Activated naive CD4-positive, alpha-beta T cell treated with anti-CD3 and anti-CD28 coated beads, Interleukin-2, amount 50 U/mL, for 24 hours (primary cell): ENCODE results near the gene CYLD.

Experiments
- H3K27ac Mint-ChIP-seq: one replicate; pipeline ENCODE4 v1.8.0; 2021; ENCODE audit warnings: mild to moderate bottlenecking, mixed read lengths
- H3K27me3 Mint-ChIP-seq: one replicate; pipeline ENCODE4 v1.8.0; 2021; ENCODE audit warnings: mixed read lengths
- H3K36me3 Mint-ChIP-seq: one replicate; pipeline ENCODE4 v1.8.0; 2021; ENCODE audit warnings: mixed read lengths
- H3K4me1 Mint-ChIP-seq: one replicate; pipeline ENCODE4 v1.8.0; 2021; ENCODE audit warnings: mixed read lengths
- H3K4me3 Mint-ChIP-seq: one replicate; pipeline ENCODE4 v1.8.0; 2021; ENCODE audit warnings: mild to moderate bottlenecking, mixed read lengths
- H3K9me3 Mint-ChIP-seq: one replicate; pipeline ENCODE4 v1.8.0; 2021; ENCODE audit warnings: mixed read lengths

The CYLD gene

DNA sequence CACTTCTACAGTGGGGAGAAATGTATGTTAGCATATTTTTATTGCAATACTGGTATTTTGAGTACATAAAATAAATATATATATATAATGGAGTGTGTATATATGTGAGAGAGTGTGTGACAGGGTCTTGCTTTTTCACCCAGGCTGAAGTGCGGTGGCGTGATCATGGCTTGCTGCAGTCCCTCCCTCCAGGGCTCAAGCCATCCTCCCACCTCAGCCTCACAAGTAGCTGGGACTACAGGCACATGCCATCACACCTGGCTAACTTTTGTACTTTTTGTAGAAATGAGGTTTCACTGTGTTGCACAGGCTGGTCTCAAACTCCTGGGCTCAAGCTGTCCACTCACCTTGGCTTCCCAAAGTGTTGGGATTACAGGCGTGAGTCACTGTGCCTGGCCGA is 4.1 kb downstream of the CYLD start:
- Mint-ChIP-seq H3K9me3 (no peaks in the 10 kb centered on the region), H3K36me3 (peaks cover 15% of the 10 kb centered on the region), H3K4me3 (peak overlapping the region; percentile 93), H3K27me3 (no peaks in the 10 kb centered on the region), H3K4me1 (peaks cover 71% of the 10 kb centered on the region), H3K27ac (peak overlapping the region; percentile 89)

DNA sequence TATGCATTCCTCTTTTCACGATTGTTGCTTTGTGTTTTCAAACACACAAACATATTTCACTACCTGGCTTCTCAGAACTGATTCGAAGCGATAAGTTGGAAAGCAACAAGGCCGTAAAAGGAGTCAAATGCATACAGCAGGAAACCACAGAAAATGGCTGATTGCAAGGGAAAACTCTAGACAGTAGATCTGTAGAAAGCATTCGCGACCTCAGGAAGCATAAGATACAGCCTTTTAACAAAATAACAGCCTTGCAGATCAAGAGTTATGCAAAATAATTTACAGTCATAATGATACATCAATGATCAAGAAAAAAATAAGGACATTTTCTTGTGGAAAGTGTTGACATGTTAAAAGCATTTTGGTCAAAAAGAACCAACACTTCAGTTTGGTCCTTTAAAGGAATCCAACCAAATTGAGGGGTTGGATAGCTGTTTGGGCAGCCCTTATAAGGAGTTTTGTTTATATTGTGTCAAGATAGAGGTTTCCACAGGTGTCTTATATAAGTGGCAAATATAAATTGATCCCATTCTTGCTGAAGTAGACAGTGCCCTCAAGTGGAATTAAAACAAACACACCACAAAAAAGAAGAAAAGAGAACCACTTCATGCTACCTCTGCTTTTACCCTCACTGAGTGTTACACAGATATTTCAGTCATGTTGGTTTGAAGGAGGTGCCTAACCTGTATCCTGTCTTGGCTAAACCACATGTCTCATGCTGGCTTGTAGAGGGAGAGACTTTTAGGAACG is 5.5 kb downstream of the CYLD start:
- H3K36me3 Mint-ChIP-seq, result peaks cover 15% of the 10 kb centered on the region

DNA sequence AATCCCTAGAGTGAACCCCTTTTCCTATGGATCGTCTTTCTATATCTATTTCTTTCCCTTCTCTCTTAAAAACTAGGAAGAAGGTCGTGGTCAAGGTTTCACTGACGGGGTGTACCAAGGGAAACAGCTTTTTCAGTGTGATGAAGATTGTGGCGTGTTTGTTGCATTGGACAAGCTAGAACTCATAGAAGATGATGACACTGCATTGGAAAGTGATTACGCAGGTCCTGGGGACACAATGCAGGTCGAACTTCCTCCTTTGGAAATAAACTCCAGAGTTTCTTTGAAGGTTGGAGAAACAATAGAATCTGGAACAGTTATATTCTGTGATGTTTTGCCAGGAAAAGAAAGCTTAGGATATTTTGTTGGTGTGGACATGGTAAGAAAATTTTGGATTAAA is 9.6 kb downstream of the CYLD start:
- peak overlapping the region; percentile 42 for H3K4me3 Mint-ChIP-seq
- no peaks in the 10 kb centered on the region for H3K9me3 Mint-ChIP-seq
- peaks cover 79% of the 10 kb centered on the region for H3K4me1 Mint-ChIP-seq
- H3K36me3 Mint-ChIP-seq, result peaks cover 25% of the 10 kb centered on the region
- no peaks in the 10 kb centered on the region for H3K27me3 Mint-ChIP-seq
- peak overlapping the region; percentile 84 for H3K27ac Mint-ChIP-seq

More for the DNA sequence above, 5.5 kb downstream of the CYLD start:
- H3K4me1 Mint-ChIP-seq, result peaks cover 76% of the 10 kb centered on the region
- H3K27ac Mint-ChIP-seq, result peak overlapping the region; percentile 97
- H3K4me3 Mint-ChIP-seq, result peak overlapping the region; percentile 82
- H3K9me3 Mint-ChIP-seq, result no peaks in the 10 kb centered on the region
- no peaks in the 10 kb centered on the region for H3K27me3 Mint-ChIP-seq

DNA sequence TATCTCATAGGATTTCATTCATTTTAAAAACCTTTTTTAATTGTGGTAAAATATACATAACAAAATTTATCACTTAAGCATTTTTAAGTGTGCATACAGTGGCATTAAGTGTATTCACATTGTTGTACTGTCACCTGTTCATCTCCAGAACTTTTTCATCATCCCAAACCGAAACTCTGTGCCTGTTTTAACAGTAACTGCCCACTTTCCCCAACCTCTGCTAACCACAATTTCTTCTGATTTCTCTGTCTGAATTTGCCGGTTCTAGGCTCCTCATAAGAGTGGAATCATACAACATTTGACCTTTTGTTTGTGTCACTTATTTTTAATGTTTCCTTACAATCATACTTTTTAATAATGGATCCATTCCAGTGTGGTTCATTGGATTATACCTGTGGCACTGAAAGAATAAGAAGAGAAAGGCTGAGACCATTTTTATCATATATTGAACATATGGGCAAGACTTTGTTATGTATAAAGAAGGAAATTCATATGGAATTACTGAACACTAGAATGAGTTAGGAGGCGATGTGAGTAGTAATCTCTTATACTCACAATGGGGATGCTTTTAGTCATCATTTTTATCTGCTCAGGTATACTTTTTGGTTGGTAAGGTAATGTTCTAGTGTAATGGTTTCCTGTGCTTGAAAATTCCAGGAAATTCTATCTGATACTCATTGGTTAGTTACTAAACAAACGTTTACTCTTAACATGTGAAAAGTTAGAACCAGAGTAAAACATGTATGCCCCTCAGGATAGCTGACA is 10.8 kb downstream of the CYLD start:
- H3K9me3 Mint-ChIP-seq, result no peaks in the 10 kb centered on the region
- peak overlapping the region; percentile 86 for H3K27ac Mint-ChIP-seq
- H3K4me1 Mint-ChIP-seq, result peaks cover 78% of the 10 kb centered on the region
- H3K4me3 Mint-ChIP-seq, result peak overlapping the region; percentile 62
- H3K36me3 Mint-ChIP-seq, result peaks cover 22% of the 10 kb centered on the region
- no peaks in the 10 kb centered on the region for H3K27me3 Mint-ChIP-seq

DNA sequence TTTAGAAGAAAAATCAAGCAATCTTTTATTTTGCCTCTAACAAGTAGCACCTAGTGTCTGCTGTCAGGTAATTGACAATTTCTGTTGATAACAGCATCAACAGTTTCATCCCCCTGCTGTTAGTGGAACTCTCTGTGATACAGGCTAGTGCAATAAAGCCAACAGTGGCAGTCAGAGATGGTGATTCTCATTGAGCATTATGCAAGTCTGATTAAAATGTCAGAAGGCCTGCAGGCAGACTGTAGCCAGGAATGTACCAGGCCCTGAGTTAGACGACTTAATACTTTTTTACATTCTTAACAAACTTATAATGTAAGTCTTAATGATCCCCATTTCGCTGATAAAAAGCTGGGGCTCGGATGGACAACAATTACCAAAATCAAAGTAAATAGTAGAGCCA is 14.6 kb downstream of the CYLD start:
- H3K36me3 Mint-ChIP-seq, result peaks cover 24% of the 10 kb centered on the region
- peaks cover 83% of the 10 kb centered on the region for H3K4me1 Mint-ChIP-seq
- H3K4me3 Mint-ChIP-seq, result peak overlapping the region; percentile 1
- H3K27ac Mint-ChIP-seq, result no peak overlapping the region
- no peaks in the 10 kb centered on the region for H3K27me3 Mint-ChIP-seq
- H3K9me3 Mint-ChIP-seq, result no peaks in the 10 kb centered on the region

DNA sequence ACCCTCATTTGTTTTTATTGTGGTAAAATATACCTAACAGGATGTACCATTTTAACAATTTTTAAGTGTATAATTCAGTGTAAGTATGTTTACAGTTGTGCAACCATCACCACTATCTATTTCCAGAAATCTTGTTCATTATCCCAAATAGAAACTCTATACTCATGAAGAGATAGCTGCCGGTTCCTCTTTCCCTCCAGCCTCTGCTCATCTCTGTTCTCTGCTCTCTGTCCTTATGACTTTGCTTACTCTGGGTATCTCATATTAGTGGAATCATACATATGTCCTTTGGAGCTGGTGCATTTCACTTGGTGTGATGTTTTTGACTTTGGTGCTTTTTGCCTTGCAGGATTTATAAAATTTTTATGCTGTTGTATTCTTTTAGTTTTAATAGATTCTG is 19.4 kb downstream of the CYLD start:
- H3K27ac Mint-ChIP-seq, result peak overlapping the region; percentile 72
- H3K36me3 Mint-ChIP-seq, result peaks cover 31% of the 10 kb centered on the region
- no peaks in the 10 kb centered on the region for H3K9me3 Mint-ChIP-seq
- H3K27me3 Mint-ChIP-seq, result no peaks in the 10 kb centered on the region
- H3K4me1 Mint-ChIP-seq, result peaks cover 87% of the 10 kb centered on the region
- peak overlapping the region; percentile 24 for H3K4me3 Mint-ChIP-seq

DNA sequence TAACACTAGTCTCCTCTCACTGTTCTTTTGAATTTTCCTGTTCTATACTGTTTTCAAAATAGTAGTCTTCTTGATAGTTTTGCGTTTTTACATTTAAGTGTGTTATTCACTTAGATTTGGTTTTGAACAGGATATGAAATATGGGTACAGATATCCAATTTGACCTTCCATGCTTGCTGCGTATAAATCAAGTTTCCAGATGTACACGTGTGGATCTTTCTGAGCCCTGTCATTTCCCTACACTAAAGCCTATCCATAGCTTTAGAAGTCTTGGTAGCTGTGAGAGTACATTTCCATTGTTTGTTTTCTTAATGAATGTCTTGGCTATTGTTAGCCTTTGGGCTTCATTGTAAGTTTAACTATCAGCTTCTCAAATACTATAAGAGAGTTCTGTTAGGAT is 20.4 kb downstream of the CYLD start:
- H3K27ac Mint-ChIP-seq, result peak overlapping the region; percentile 89
- H3K4me1 Mint-ChIP-seq, result peaks cover 88% of the 10 kb centered on the region
- H3K9me3 Mint-ChIP-seq, result no peaks in the 10 kb centered on the region
- H3K36me3 Mint-ChIP-seq, result peaks cover 39% of the 10 kb centered on the region
- H3K27me3 Mint-ChIP-seq, result no peaks in the 10 kb centered on the region
- peak overlapping the region; percentile 67 for H3K4me3 Mint-ChIP-seq

DNA sequence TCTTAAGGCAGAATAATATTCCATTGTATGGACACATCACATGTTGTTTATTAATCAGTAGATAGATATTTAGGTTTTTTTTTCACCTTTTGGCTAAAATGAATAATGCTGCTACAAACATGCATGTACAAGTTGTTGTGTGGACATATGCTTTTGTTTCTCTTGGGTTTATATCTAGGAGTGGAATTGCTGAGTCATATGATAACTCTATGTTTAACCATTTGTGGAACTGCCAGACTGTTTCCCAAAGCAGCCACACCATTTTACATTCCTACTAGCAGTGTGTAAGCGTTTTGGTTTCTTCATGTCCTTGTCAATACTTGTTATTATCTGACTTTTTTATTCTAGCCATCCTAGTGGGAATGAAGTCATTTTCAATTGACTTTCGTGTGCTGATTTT is 21.3 kb downstream of the CYLD start:
- Mint-ChIP-seq H3K36me3 (peaks cover 38% of the 10 kb centered on the region), H3K27me3 (no peaks in the 10 kb centered on the region), H3K27ac (peak overlapping the region; percentile 4), H3K4me1 (peaks cover 92% of the 10 kb centered on the region), H3K4me3 (peak overlapping the region; percentile 43), H3K9me3 (no peaks in the 10 kb centered on the region)

DNA sequence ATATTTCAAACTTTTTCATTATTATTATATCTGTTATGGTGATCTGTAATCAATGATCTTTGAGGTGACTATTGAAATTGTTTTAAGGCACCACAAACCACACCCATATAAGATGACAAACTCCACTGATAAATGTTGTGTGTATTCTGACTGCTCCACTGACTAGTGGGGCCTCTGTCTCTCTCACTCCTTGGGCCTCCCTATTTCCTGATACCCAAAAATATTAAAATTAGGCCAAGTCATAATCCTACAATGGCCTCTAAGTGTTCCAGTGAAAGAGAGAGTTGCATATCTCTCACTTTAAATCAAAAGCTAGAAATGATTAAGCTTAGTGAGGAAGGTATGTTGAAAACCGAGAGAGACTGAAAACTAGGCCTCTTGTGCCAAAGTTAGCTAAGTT is 23.4 kb downstream of the CYLD start:
- peak overlapping the region; percentile 93 for H3K27ac Mint-ChIP-seq
- peak overlapping the region; percentile 69 for H3K4me3 Mint-ChIP-seq
- peaks cover 96% of the 10 kb centered on the region for H3K4me1 Mint-ChIP-seq
- peaks cover 46% of the 10 kb centered on the region for H3K36me3 Mint-ChIP-seq
- H3K9me3 Mint-ChIP-seq, result no peaks in the 10 kb centered on the region
- H3K27me3 Mint-ChIP-seq, result no peaks in the 10 kb centered on the region

DNA sequence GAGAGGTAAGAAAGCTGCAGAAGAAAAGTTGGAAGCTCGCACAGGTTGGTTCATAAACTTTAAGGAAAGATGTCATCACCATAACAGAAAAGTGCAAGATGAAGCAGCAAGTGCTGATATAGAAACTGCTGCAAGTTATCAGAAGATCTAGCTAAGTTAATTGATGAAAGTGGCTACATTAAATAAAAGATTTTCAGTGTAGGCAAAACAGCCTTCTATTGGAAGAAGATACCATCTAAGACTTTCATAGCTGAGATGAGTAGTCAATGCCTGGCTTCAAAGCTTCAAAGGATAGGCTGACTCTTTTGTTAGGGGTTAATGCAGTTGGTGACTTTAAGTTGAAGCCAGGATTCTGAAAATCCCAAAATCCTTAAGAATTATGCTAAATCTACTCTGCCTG is 24.0 kb downstream of the CYLD start:
- peaks cover 95% of the 10 kb centered on the region for H3K4me1 Mint-ChIP-seq
- peak overlapping the region; percentile 69 for H3K4me3 Mint-ChIP-seq
- H3K27me3 Mint-ChIP-seq, result no peaks in the 10 kb centered on the region
- H3K9me3 Mint-ChIP-seq, result no peaks in the 10 kb centered on the region
- peaks cover 47% of the 10 kb centered on the region for H3K36me3 Mint-ChIP-seq
- H3K27ac Mint-ChIP-seq, result peak overlapping the region; percentile 93

DNA sequence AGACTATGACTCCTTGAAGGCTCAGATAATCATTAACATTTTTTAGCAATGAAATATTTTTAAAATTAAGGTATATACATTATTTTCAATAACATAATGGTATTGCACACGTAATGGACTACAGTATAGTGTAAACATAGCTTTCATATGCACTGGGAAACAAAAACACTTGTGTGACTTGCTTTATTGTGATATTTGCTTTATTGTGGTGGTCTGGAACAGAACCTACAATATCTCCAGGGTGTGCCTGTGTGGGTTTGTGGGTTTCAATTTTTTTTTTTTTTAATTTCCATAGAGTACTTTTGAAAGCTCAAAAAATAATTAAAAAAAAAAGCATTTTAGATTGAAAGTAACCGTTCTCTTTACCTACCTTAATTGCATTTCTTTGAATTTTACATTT is 25.3 kb downstream of the CYLD start:
- Mint-ChIP-seq H3K27me3 (no peaks in the 10 kb centered on the region), H3K4me1 (peaks cover 95% of the 10 kb centered on the region), H3K4me3 (peak overlapping the region; percentile 62), H3K27ac (peak overlapping the region; percentile 71), H3K36me3 (peaks cover 49% of the 10 kb centered on the region), H3K9me3 (no peaks in the 10 kb centered on the region)

DNA sequence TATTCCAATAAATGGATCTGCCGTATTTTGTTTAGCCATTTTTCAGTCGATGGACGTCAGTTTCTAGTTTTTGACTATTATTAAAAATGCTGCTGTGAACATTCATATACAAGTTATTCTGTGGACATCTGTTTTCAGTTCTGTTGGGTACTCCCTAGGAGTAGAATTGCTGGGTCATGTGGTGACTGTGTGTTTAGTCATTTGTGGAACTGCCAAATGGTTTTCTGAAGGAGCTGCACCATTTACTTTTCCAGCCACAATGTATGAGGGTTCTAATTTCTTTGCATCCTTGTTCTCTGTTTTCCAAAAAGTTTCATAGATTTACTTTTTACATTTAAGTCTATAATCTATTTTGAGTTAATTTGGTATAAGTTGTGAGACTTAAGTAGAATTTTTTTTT is 29.5 kb downstream of the CYLD start:
- H3K27me3 Mint-ChIP-seq, result no peaks in the 10 kb centered on the region
- H3K36me3 Mint-ChIP-seq, result peaks cover 37% of the 10 kb centered on the region
- peak overlapping the region; percentile 15 for H3K4me3 Mint-ChIP-seq
- no peak overlapping the region for H3K27ac Mint-ChIP-seq
- H3K9me3 Mint-ChIP-seq, result no peaks in the 10 kb centered on the region
- peaks cover 88% of the 10 kb centered on the region for H3K4me1 Mint-ChIP-seq

DNA sequence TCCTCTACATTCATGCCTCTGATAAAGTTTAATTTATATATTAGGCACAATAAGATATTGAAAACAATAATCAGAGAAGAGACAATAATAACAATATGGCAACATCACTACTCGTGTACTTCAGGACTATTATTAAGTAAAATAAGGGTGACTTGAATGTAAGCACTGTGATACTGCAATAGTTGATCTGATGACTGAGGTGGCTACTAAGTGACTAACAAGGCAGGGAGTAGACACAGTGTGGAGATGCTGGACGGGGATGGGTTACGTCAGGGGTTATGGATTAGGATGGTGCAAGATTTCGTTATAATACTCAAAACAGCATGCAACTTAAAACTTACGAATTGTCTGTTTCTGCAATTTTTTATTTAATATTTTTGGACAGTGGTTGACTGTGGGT is 32.5 kb downstream of the CYLD start:
- H3K9me3 Mint-ChIP-seq, result no peaks in the 10 kb centered on the region
- H3K27ac Mint-ChIP-seq, result peak overlapping the region; percentile 79
- no peaks in the 10 kb centered on the region for H3K27me3 Mint-ChIP-seq
- no peak overlapping the region for H3K4me3 Mint-ChIP-seq
- H3K36me3 Mint-ChIP-seq, result peaks cover 33% of the 10 kb centered on the region
- peaks cover 73% of the 10 kb centered on the region for H3K4me1 Mint-ChIP-seq

DNA sequence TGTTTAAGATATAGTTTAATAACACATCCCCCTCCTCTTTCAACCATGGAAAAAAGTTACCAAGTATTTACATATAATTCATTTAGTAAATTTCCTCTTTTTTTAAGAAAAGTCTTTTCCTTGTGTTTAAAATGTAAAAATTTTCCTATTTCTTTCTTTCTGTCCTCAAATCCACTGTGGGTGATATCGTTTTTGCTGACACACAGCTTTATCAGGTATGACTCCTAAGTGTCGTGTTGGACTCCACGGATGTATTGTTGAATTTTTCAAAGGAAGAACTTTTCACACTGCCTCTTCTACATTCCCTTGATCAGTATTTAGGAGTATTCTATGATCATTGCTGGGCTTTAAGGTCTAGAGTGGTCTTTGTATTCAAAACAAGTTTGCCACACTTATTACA is 33.1 kb downstream of the CYLD start:
- H3K4me1 Mint-ChIP-seq, result peaks cover 73% of the 10 kb centered on the region
- peaks cover 33% of the 10 kb centered on the region for H3K36me3 Mint-ChIP-seq
- H3K27ac Mint-ChIP-seq, result peak overlapping the region; percentile 38
- no peaks in the 10 kb centered on the region for H3K27me3 Mint-ChIP-seq
- H3K4me3 Mint-ChIP-seq, result no peak overlapping the region
- no peaks in the 10 kb centered on the region for H3K9me3 Mint-ChIP-seq

DNA sequence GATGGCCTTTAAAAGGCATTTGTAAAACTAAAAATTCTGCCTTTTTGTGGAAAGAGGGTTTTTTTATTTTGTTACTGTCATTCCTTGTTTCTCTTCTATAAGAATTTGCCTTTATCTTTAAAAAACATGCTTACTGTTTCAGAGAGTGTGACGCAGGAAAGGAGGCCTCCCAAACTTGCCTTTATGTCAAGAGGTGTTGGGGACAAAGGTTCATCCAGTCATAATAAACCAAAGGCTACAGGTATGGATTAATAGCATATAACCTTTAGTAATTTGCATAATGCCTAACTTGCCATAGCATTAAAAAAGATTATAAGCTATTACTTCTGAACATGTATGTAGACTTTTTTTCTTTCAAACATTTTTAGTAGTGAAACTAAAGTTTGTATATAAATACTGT is 34.2 kb downstream of the CYLD start:
- Mint-ChIP-seq H3K27me3 (no peaks in the 10 kb centered on the region), H3K36me3 (peaks cover 35% of the 10 kb centered on the region), H3K9me3 (no peaks in the 10 kb centered on the region), H3K27ac (peak overlapping the region; percentile 74), H3K4me3 (no peak overlapping the region), H3K4me1 (peaks cover 72% of the 10 kb centered on the region)
